Measurements from ENCODE around the gene ZNF264. TPM values are rescaled to one million over a fixed set of nuclear protein-coding genes. Genes with fewer than 3 reads are reported as not detected.

Gene ZNF264
- total RNA-seq, 2 experiments from 2014 or later: 50.7 to 55.9 TPM

- Mint-ChIP-seq H3K36me3 (peaks cover 60% of the 10 kb centered on the region), H3K27me3 (no peaks in the 10 kb centered on the region), H3K27ac (no peak overlapping the region), H3K9me3 (peaks cover 17% of the 10 kb centered on the region), H3K4me1 (no peaks in the 10 kb centered on the region), H3K4me3 (no peak overlapping the region)
- ATAC-seq (ENCODE audit: low read depth) (no peak), DNase-seq (no peak)
- POLR2A ChIA-PET: no interaction called here
Measured at GRCh38 chr19:57262044-57262443, 70.7 kb downstream of the ZNF264 start.

GRCh38 chr19:57263244-57263741, 72.0 kb downstream of the ZNF264 start:
- DNase-seq (no peak), ATAC-seq (ENCODE audit: low read depth) (no peak)
- Mint-ChIP-seq H3K9me3 (peaks cover 17% of the 10 kb centered on the region), H3K27me3 (no peaks in the 10 kb centered on the region), H3K4me3 (no peak overlapping the region), H3K36me3 (peaks cover 57% of the 10 kb centered on the region), H3K27ac (no peak overlapping the region), H3K4me1 (no peaks in the 10 kb centered on the region)
- POLR2A ChIA-PET: no interaction called here

- Mint-ChIP-seq H3K27me3 (no peaks in the 10 kb centered on the region), H3K36me3 (peaks cover 38% of the 10 kb centered on the region), H3K27ac (no peak overlapping the region), H3K9me3 (peaks cover 14% of the 10 kb centered on the region), H3K4me3 (no peak overlapping the region), H3K4me1 (peaks cover 1% of the 10 kb centered on the region)
- POLR2A ChIA-PET: no interaction called here
- DNase-seq: no peak
- no peak for ATAC-seq (ENCODE audit: low read depth)
Measured at GRCh38 chr19:57267291-57267690, 76.0 kb downstream of the ZNF264 start.

GRCh38 chr19:57269515-57270250, 78.4 kb downstream of the ZNF264 start:
- no peak for DNase-seq
- H3K27me3 Mint-ChIP-seq: no peaks in the 10 kb centered on the region
- H3K4me1 Mint-ChIP-seq: peaks cover 1% of the 10 kb centered on the region
- no peak overlapping the region for H3K27ac Mint-ChIP-seq
- peaks cover 14% of the 10 kb centered on the region for H3K9me3 Mint-ChIP-seq
- H3K36me3 Mint-ChIP-seq: peaks cover 41% of the 10 kb centered on the region
- no peak for ATAC-seq (ENCODE audit: low read depth)
- H3K4me3 Mint-ChIP-seq: no peak overlapping the region
- POLR2A ChIA-PET: no interaction called here

- Mint-ChIP-seq H3K4me3 (no peak overlapping the region), H3K9me3 (peaks cover 7% of the 10 kb centered on the region), H3K27ac (no peak overlapping the region), H3K4me1 (peaks cover 1% of the 10 kb centered on the region), H3K36me3 (peaks cover 39% of the 10 kb centered on the region), H3K27me3 (no peaks in the 10 kb centered on the region)
- POLR2A ChIA-PET: no interaction called here
- no peak for ATAC-seq (ENCODE audit: low read depth)
- no peak for DNase-seq
Measured at GRCh38 chr19:57271280-57271679, 80.0 kb downstream of the ZNF264 start.

Other genes starting within 250 kb of the ZNF264 start
- not detected for gene USP29, start 71.5 kb upstream of the ZNF264 start, total RNA-seq
- gene ZIM3, start 46.3 kb upstream of the ZNF264 start, total RNA-seq: not detected
- not detected for gene DUXA, start 24.0 kb upstream of the ZNF264 start, total RNA-seq
- gene AURKC, start 39.5 kb downstream of the ZNF264 start, total RNA-seq: 1 to 10 TPM; 1.5 to 2.4 TPM
- 10 to 100 TPM; 14.7 to 15.2 TPM for gene ZNF805, start 49.1 kb downstream of the ZNF264 start, total RNA-seq
- 10 to 100 TPM; 58.2 to 67.1 TPM for gene ZNF460, start 89.0 kb downstream of the ZNF264 start, total RNA-seq
- 10 to 100 TPM; 11.8 to 12.5 TPM for gene ZNF543, start 129.0 kb downstream of the ZNF264 start, total RNA-seq
- gene ZNF304, start 159.8 kb downstream of the ZNF264 start, total RNA-seq: 10 to 100 TPM; 15.3 to 15.4 TPM
- 10 to 100 TPM; 13.2 to 13.6 TPM for gene TRAPPC2B, start 172.1 kb downstream of the ZNF264 start, total RNA-seq
- gene ZNF547, start 172.1 kb downstream of the ZNF264 start, total RNA-seq: 1 to 10 TPM; 6.7 to 7.8 TPM
- 10 to 100 TPM; 50.2 to 55.0 TPM for gene ZNF548, start 198.4 kb downstream of the ZNF264 start, total RNA-seq
- 10 to 100 TPM; 19.0 to 24.9 TPM for gene ZNF17, start 219.7 kb downstream of the ZNF264 start, total RNA-seq
- 10 to 100 TPM; 14.7 to 17.9 TPM for gene ZNF749, start 243.8 kb downstream of the ZNF264 start, total RNA-seq